ENCODE measurements around the gene GARIN3. TPM values are rescaled to one million over a fixed set of nuclear protein-coding genes. Genes with fewer than 3 reads are reported as not detected.

GARIN3 gene
- total and polyA plus RNA-seq, 12 donors, result not detected

DNA sequence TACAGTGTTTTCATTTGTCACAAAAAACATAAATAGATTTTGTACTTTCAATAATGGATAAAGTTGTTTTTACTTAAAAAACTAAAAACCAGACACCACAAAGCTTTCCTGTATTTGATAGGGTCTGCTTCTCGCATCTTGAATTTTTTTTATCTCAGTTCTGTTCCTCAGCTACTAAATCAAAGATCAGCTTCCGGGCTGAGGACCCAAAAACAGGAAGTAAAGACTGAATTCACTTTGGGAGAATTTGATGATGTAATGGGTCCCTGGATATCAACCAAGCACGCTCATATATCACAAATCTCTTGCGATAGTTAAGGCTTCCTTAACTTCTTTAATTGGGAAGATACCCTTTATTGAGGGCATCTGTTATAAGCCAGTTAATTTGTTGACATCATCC is 38.7 kb upstream of the GARIN3 start:
- Histone ChIP-seq H3K27ac (no peak overlapping the region), H3K4me3 (no peak overlapping the region), H3K27me3 (no peaks in the 10 kb centered on the region), H3K36me3 (replicated peaks in 1 of 2) (no peaks in the 10 kb centered on the region), H3K9me3 (replicated peaks in 1 of 3) (no peaks in the 10 kb centered on the region), H3K4me1 (replicated peaks in 1 of 2) (no peaks in the 10 kb centered on the region)
- intact Hi-C loops (cut with DNase I), result no loop called here
- DNase-seq, result no peak
- TF ChIP-seq, protein P1, sequence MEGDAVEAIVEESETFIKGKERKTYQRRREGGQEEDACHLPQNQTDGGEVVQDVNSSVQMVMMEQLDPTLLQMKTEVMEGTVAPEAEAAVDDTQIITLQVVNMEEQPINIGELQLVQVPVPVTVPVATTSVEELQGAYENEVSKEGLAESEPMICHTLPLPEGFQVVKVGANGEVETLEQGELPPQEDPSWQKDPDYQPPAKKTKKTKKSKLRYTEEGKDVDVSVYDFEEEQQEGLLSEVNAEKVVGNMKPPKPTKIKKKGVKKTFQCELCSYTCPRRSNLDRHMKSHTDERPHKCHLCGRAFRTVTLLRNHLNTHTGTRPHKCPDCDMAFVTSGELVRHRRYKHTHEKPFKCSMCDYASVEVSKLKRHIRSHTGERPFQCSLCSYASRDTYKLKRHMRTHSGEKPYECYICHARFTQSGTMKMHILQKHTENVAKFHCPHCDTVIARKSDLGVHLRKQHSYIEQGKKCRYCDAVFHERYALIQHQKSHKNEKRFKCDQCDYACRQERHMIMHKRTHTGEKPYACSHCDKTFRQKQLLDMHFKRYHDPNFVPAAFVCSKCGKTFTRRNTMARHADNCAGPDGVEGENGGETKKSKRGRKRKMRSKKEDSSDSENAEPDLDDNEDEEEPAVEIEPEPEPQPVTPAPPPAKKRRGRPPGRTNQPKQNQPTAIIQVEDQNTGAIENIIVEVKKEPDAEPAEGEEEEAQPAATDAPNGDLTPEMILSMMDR (IDR thresholded peaks at IDR 0.05), result no peak
- no peak for TF ChIP-seq POLR2A (IDR thresholded peaks at IDR 0.05)
- whole genome bisulfite sequencing, 4 donors, result 55 to 64% (median 58%) methylated on average over 4 of the region's 4 CpGs

DNA sequence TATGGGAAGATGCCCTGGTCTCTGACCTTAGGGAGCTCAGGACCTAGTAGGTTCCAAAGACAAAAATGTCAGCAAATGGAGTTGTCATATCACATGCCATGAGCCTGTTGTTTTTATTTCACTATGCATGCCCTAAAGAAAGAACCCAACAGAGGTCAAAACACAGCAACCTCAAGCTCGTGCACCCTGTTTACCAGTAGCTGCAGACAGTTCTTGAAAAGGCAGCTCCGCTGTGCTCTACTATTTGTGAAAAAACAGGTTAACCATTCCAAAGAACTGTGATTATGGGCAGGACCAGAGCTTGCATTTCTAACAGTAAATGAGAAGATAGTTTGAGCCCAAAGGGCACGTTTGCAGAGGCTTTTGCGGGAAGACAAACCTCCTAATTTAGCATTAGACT is 37.4 kb upstream of the GARIN3 start:
- Histone ChIP-seq H3K9me3 (replicated peaks in 1 of 3) (no peaks in the 10 kb centered on the region), H3K27ac (no peak overlapping the region), H3K4me1 (replicated peaks in 1 of 2) (no peaks in the 10 kb centered on the region), H3K36me3 (replicated peaks in 1 of 2) (no peaks in the 10 kb centered on the region), H3K4me3 (no peak overlapping the region), H3K27me3 (no peaks in the 10 kb centered on the region)
- WGBS, 4 donors, result 81 to 90% (median 85%) methylated on average over 4 of the region's 4 CpGs
- intact Hi-C loops (cut with DNase I), result no loop called here
- DNase-seq, result no peak
- TF ChIP-seq, protein P1 (IDR thresholded peaks at IDR 0.05), result no peak
- TF ChIP-seq POLR2A (IDR thresholded peaks at IDR 0.05), result no peak

DNA sequence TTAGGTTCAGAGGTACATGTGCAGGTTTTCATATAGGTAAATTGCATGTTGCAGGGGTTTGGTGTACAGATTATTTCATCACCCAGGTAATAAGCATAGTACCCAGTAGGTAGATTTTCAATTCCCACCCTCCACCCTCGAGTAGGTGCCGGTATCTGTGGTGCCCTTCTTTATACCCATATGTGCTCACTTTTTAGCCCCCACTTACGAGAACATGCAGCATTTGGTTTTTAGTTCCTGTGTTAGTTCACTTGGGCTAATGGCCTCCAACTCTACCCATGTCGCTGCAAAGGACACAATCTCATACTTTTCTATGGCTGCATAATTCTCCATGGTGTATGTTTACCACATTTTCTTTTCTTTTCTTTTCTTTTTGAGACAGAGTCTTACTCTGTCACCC is 35.8 kb upstream of the GARIN3 start:
- intact Hi-C loops (cut with DNase I), result no loop called here
- WGBS, 4 donors, result 72 to 92% (median 76%) methylated on average over 4 of the region's 4 CpGs
- H3K27ac ChIP-seq, result no peak overlapping the region
- no peak for DNase-seq
- no peaks in the 10 kb centered on the region for H3K27me3 ChIP-seq
- TF ChIP-seq POLR2A (IDR thresholded peaks at IDR 0.05), result no peak
- TF ChIP-seq, protein P1 (IDR thresholded peaks at IDR 0.05), result no peak
- no peaks in the 10 kb centered on the region for H3K9me3 ChIP-seq (replicated peaks in 1 of 3)
- no peaks in the 10 kb centered on the region for H3K4me1 ChIP-seq (replicated peaks in 1 of 2)
- H3K4me3 ChIP-seq, result no peak overlapping the region
- no peaks in the 10 kb centered on the region for H3K36me3 ChIP-seq (replicated peaks in 1 of 2)

DNA sequence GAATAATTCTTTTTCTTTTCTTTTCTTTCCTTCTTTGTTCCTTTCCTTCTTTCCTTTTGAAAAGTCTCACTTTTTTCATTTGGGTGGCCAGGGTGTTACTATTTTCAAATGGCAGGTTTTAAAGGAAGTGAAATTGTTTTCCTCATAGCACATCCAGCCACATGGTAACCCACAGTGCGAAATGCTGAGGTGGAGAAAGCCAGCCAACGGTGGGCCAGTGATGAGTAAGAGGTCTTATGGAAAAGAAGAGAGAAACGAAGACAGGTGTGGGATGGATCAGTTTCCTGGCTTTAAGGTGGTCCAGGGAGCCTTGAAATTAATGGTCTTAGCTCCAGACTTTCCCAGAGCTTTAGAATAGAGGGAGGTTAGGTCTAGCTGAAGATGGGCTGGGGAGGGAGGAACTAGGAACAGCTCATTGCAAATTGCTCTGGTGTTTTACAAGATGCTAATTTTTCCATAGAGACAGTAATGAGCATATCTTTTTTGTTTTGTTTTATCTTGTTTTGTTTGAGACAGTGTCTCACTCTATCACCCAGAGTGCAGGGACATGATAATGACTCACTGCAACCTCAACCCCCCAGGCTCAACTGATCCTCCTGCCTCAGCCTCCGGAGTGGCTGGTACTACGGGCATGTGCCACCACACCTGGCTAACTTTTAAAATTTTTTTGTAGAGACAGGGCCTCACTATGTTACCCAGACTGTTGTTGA is 32.4 kb upstream of the GARIN3 start:
- no peak for DNase-seq
- Histone ChIP-seq H3K27ac (no peak overlapping the region), H3K9me3 (replicated peaks in 1 of 3) (no peaks in the 10 kb centered on the region), H3K27me3 (no peaks in the 10 kb centered on the region), H3K36me3 (replicated peaks in 1 of 2) (no peaks in the 10 kb centered on the region), H3K4me3 (no peak overlapping the region), H3K4me1 (replicated peaks in 1 of 2) (no peaks in the 10 kb centered on the region)
- intact Hi-C loops (cut with DNase I), result no loop called here
- 54 to 73% (median 58%) methylated on average over 4 to 5 of the region's 5 CpGs for WGBS, 4 donors
- TF ChIP-seq POLR2A (IDR thresholded peaks at IDR 0.05), result no peak
- TF ChIP-seq, protein P1 (IDR thresholded peaks at IDR 0.05), result no peak

Measured in adrenal gland (tissue), 12 donors.